Prostate gland (tissue), 2 donors: ENCODE measurements around the gene LMBR1. TPM values are rescaled to one million over a fixed set of nuclear protein-coding genes. Genes with fewer than 3 reads are reported as not detected.

Source experiments
- DNase-seq: peaks from one replicate; pipeline ENCODE4 v3.0.0-alpha.2; 2019; ENCODE audit warnings: low spot score
- H3K27ac ChIP-seq, 2 donors: fragments of 200-600 bp; sonication (generic); 2 replicates each; pipeline ENCODE4 v1.5.1; 2017 to 2019
- H3K27me3 ChIP-seq: fragments of 200-600 bp; sonication (generic); replicated peaks from 2 replicates; pipeline ENCODE4 v1.5.1; 2019; ENCODE audit not compliant: insufficient read depth
- H3K36me3 ChIP-seq, 2 donors: fragments of 200-600 bp; sonication (generic); 1 replicate in 1 of 2; 2 replicates in 1 of 2; pipeline versions ENCODE4 v1.5.1 to v1.8.1; 2017 to 2019
- H3K4me1 ChIP-seq: fragments of 200-600 bp; sonication (generic); replicated peaks from 2 replicates; pipeline ENCODE4 v1.5.1; 2019
- H3K4me3 ChIP-seq, 2 donors: fragments of 200-600 bp; sonication (generic); 2 replicates each; pipeline ENCODE4 v1.5.1; 2017 to 2019
- H3K9me3 ChIP-seq: fragments of 200-600 bp; sonication (generic); 2 replicates; pipeline ENCODE4 v1.5.1; 2017
- POLR2A ChIP-seq: fragments of 450-650 bp; IDR thresholded peaks from one replicate; pipeline ENCODE4 v1.6.1; 2016; ENCODE audit warnings: antibody characterized with exemption, mild to moderate bottlenecking
- POLR2AphosphoS5 ChIP-seq: sonication (generic); formaldehyde crosslinking; IDR thresholded peaks from one replicate; pipeline ENCODE4 v1.6.1; 2017; ENCODE audit warnings: antibody characterized with exemption
- WGBS: methylation state at CpG from one replicate; pipeline ENCODE4 v1.1.5; 2018; 5-methylcytosine and 5-hydroxymethylcytosine counted together
- intact Hi-C: fragments of 100-400 bp; cut with DNase I; formaldehyde crosslinking; loops from one replicate; pipeline ENCODE4 v1.14.2; 2022
- total RNA-seq, 2 donors: library from RNA; depleted of rRNA; stranded (reverse); fragments of >200 nt; gene quantifications; one replicate each; pipeline ENCODE4 v1.1.0, GENCODE V29; 2016
- TF ChIP-seq, protein P1 (sequence below), 4 experiments: fragments of 200-600 bp in 2 of 4; fragments of 450-650 bp in 2 of 4; sonication (generic) in 2 of 4; IDR thresholded peaks; 1 replicate in 3 of 4; 2 replicates in 1 of 4; pipeline ENCODE4 v1.5.1; 2016 to 2019; ENCODE audit warnings: antibody characterized with exemption in 4 of 4, mild to moderate bottlenecking in 2 of 4, moderate library complexity in 2 of 4

The LMBR1 gene
- total RNA-seq, 2 donors from 2014 or later, result 44.7 to 168 TPM

- no peak overlapping the region for H3K4me3 ChIP-seq
- no peak overlapping the region for H3K27ac ChIP-seq
- WGBS, result 88% methylated on average over 4 of the region's 4 CpGs
These were observed 227.9 kb downstream of the LMBR1 start for GRCh38 chr7:156665101-156665500.

DNA sequence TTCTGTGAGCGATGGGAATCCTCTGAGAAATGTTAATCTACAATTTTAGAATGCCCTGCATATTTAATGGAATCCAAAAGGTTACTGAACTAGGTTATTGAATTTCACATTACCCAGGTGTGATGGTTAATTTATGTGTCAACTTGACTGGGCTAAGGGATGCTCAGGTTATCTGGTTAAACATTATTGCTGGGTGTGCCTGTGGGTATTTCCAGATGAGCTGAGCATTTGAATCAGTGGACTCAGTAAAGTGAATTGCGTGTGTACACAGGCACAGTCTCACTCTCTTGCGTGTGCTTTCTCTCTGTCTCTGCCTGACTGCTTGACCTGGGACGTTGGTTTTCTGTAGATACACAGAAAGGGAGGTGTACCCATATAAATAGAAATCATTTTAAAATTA, 230.7 kb downstream of the LMBR1 start:
- 87% methylated on average over 4 of the region's 4 CpGs for WGBS
- no peaks in the 10 kb centered on the region for H3K9me3 ChIP-seq
- H3K4me3 ChIP-seq, result no peak overlapping the region
- no peaks in the 10 kb centered on the region for H3K27me3 ChIP-seq
- intact Hi-C loops, result no loop called here
- no peaks in the 10 kb centered on the region for H3K36me3 ChIP-seq
- no peak for DNase-seq
- TF ChIP-seq POLR2AphosphoS5 (no peak), POLR2A (no peak)
- TF ChIP-seq, protein P1, sequence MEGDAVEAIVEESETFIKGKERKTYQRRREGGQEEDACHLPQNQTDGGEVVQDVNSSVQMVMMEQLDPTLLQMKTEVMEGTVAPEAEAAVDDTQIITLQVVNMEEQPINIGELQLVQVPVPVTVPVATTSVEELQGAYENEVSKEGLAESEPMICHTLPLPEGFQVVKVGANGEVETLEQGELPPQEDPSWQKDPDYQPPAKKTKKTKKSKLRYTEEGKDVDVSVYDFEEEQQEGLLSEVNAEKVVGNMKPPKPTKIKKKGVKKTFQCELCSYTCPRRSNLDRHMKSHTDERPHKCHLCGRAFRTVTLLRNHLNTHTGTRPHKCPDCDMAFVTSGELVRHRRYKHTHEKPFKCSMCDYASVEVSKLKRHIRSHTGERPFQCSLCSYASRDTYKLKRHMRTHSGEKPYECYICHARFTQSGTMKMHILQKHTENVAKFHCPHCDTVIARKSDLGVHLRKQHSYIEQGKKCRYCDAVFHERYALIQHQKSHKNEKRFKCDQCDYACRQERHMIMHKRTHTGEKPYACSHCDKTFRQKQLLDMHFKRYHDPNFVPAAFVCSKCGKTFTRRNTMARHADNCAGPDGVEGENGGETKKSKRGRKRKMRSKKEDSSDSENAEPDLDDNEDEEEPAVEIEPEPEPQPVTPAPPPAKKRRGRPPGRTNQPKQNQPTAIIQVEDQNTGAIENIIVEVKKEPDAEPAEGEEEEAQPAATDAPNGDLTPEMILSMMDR (IDR thresholded peaks at IDR 0.05), result no peak
- no peaks in the 10 kb centered on the region for H3K4me1 ChIP-seq
- no peak overlapping the region for H3K27ac ChIP-seq

More at GRCh38 chr7:156665101-156665500, 227.9 kb downstream of the LMBR1 start:
- intact Hi-C loops, result no loop called here
- Histone ChIP-seq H3K36me3 (no peaks in the 10 kb centered on the region), H3K4me1 (no peaks in the 10 kb centered on the region), H3K9me3 (no peaks in the 10 kb centered on the region), H3K27me3 (no peaks in the 10 kb centered on the region)
- TF ChIP-seq, protein P1 (IDR thresholded peaks at IDR 0.05), result no peak
- no peak for TF ChIP-seq POLR2A
- DNase-seq, result no peak

- TF ChIP-seq POLR2A (no peak), POLR2AphosphoS5 (no peak)
- TF ChIP-seq, protein P1 (IDR thresholded peaks at IDR 0.05), result no peak
- 89% methylated on average over 5 of the region's 5 CpGs for WGBS
- Histone ChIP-seq H3K36me3 (no peaks in the 10 kb centered on the region), H3K4me1 (no peaks in the 10 kb centered on the region), H3K27me3 (no peaks in the 10 kb centered on the region), H3K27ac (no peak overlapping the region), H3K4me3 (no peak overlapping the region), H3K9me3 (no peaks in the 10 kb centered on the region)
- no peak for DNase-seq
- intact Hi-C loops, result no loop called here
These were observed 231.3 kb downstream of the LMBR1 start for GRCh38 chr7:156661637-156662036.

DNA sequence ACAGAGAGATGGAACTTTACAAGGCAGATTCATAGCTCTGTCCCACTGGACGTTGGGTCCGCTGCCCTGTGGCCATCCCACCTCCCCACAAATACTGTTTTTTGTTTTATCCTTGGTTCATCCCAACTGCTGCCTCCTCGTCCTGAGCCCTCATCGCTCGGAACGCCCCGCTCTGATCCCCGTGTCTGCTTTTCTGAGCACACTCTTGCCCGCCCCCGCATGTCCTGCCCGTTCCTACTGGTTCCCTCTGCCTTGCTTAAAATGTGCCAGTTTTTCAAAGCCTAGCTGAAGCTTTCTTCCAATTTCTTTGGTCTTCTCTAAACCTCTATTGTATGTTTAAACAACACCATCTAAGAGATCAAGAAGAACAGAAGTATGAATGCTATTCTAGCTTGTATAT, 233.0 kb downstream of the LMBR1 start:
- Histone ChIP-seq H3K36me3 (no peaks in the 10 kb centered on the region), H3K4me1 (no peaks in the 10 kb centered on the region), H3K27ac (no peak overlapping the region), H3K27me3 (no peaks in the 10 kb centered on the region), H3K4me3 (no peak overlapping the region), H3K9me3 (no peaks in the 10 kb centered on the region)
- WGBS, result 51% methylated on average over 11 of the region's 11 CpGs
- DNase-seq, result no peak
- intact Hi-C loops, result no loop called here
- TF ChIP-seq POLR2AphosphoS5 (no peak), POLR2A (no peak)
- TF ChIP-seq, protein P1 (IDR thresholded peaks at IDR 0.05), result no peak

GRCh38 chr7:156659203-156659602, 233.8 kb downstream of the LMBR1 start:
- no peaks in the 10 kb centered on the region for H3K4me1 ChIP-seq
- no peaks in the 10 kb centered on the region for H3K9me3 ChIP-seq
- H3K27ac ChIP-seq, result no peak overlapping the region
- DNase-seq, result no peak
- H3K36me3 ChIP-seq, result no peaks in the 10 kb centered on the region
- TF ChIP-seq POLR2AphosphoS5 (no peak), POLR2A (no peak)
- TF ChIP-seq, protein P1 (IDR thresholded peaks at IDR 0.05), result no peak
- no peak overlapping the region for H3K4me3 ChIP-seq
- 91% methylated on average over 6 of the region's 6 CpGs for WGBS
- H3K27me3 ChIP-seq, result no peaks in the 10 kb centered on the region
- intact Hi-C loops, result no loop called here
